SK-N-MC (cell line): Measurements from ENCODE around the gene SMC1B.

ENCODE experiments used
- EZH2 ChIP-seq: fragments of 200-600 bp; sonication (generic); IDR thresholded peaks from one replicate; pipeline ENCODE4 v1.6.1; 2017; ENCODE audit warnings: antibody characterized with exemption
- FOXP2 ChIP-seq: optimal IDR thresholded peaks from 2 replicates; pipeline ENCODE3; 2011; ENCODE audit warnings: mild to moderate bottlenecking, moderate library complexity; ENCODE audit not compliant: insufficient read depth; ENCODE audit errors: extremely low read length, control extremely low read depth
- POLR2AphosphoS5 ChIP-seq: IDR thresholded peaks from 2 replicates; pipeline ENCODE4 v1.6.1; 2012; ENCODE audit warnings: mild to moderate bottlenecking, low read depth, low read length, borderline replicate concordance

DNA sequence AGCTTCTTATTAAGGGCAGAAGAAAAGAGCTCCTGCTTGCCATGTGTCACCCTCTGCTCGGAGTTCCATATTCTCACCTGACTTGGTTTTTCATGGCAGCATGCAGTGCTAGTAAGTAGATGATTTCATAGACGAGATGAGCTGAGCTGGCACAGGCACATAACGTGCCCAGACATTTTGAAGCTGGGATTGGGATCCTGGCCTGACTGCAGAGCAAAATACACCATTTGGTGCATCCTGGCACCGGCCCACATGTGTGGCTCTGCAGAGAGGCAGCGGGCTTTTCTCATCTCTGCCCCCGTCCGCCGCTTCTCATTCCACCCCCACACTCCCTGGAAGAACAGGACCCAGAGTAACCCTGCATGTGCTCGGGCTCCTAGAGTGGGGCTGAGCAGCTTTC, 78.9 kb downstream of the SMC1B start:
- TF ChIP-seq EZH2, result no peak
- no peak for TF ChIP-seq POLR2AphosphoS5
- no peak for TF ChIP-seq FOXP2
